ENCODE measurements around the gene IDUA. TPM values are rescaled to one million over a fixed set of nuclear protein-coding genes. Genes with fewer than 3 reads are reported as not detected.

IDUA gene
- total RNA-seq, 4 donors from 2014 or later = 11.0 to 33.1 (median 19.7) TPM

DNA sequence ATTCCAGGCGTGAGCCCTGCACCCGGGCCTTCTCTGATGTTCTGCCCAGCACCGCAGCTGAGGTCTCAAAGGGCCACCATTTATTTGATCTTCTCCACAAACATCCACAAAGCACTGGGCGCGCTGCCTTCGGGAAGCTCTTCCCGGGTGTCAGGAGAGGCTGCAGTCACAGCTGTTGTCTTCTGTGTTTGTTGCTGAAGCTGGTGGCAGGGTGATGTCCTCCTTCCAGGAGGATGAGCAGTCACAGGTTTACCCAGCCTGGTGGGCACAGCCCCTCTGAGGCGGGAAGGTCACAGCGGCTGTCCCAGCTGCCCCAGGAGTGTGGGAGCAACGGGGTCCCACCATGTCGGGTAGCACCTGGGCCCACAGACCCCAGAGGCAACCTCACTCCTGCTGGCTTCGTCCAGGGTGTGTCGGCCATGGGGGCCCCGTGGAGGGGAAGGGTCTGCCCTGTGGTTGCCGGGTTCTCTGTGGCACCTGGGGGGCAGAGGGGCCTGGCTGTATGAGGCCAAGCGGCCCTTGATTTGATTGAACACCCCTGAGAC lies 52.2 kb downstream of the IDUA start:
- 71% methylated on average over 12 of the region's 16 CpGs for WGBS
- Histone ChIP-seq H3K36me3 (no peaks in the 10 kb centered on the region), H3K27ac (no peak overlapping the region), H3K9me3 (no peaks in the 10 kb centered on the region), H3K4me1 (peaks cover 68% of the 10 kb centered on the region), H3K27me3 (peaks cover 15% of the 10 kb centered on the region), H3K4me3 (no peak overlapping the region)
- DNase-seq (ENCODE audit: low spot score in 2 of 2) = no peak
- TF ChIP-seq, protein P1, sequence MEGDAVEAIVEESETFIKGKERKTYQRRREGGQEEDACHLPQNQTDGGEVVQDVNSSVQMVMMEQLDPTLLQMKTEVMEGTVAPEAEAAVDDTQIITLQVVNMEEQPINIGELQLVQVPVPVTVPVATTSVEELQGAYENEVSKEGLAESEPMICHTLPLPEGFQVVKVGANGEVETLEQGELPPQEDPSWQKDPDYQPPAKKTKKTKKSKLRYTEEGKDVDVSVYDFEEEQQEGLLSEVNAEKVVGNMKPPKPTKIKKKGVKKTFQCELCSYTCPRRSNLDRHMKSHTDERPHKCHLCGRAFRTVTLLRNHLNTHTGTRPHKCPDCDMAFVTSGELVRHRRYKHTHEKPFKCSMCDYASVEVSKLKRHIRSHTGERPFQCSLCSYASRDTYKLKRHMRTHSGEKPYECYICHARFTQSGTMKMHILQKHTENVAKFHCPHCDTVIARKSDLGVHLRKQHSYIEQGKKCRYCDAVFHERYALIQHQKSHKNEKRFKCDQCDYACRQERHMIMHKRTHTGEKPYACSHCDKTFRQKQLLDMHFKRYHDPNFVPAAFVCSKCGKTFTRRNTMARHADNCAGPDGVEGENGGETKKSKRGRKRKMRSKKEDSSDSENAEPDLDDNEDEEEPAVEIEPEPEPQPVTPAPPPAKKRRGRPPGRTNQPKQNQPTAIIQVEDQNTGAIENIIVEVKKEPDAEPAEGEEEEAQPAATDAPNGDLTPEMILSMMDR (IDR thresholded peaks at IDR 0.05) = no peak
- TF ChIP-seq EP300 (IDR thresholded peaks at IDR 0.05) = no peak
- no peak for TF ChIP-seq POLR2AphosphoS5 (IDR thresholded peaks at IDR 0.05)
- no peak for TF ChIP-seq POLR2A (IDR thresholded peaks at IDR 0.05)

DNA sequence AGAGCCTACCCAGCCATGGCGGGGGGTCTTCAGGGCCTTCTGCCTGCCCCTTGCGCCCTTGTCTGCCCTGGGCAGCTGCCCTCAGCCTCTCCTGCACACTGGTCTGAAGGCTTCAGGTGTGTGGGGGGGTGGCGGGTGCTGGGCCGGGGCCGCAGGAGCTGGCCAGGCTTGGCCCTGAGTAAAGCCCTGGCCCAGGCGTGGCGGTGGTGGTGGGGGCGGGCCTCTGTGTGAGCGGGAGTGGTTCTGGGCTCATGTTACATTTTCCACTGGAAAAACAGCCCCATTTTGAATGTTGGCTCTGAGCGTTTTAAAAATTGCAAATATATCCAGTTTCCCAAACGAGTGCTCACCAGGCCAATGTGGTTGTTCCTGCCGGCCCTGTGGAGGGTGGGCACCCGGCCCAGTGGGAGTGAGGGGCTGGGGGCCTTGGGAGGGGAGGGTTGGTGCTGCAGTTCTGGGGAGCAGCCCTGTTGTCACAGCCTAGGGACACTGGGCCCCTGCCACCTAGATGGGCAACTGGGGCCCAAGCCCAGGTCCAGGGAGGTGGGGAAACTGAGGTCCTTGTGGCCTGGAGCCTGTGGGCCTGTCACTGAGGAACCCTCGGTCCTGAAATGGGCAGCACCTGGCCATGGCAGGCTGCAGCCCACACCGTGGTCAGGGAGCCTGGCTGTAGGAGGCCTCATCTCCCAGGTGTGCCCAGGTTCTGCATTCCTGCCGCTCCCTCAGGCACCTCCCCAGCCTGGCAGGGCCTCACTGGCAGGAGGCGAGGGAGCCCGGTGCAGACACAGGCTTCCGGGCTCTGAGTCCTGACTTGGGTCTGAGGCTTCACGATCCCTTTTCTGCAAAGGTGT lies 52.9 kb downstream of the IDUA start:
- DNase-seq (ENCODE audit: low spot score in 2 of 2) = no peak
- H3K36me3 ChIP-seq = no peaks in the 10 kb centered on the region
- WGBS = 0% methylated on average over 2 of the region's 20 CpGs
- H3K4me3 ChIP-seq = no peak overlapping the region
- no peaks in the 10 kb centered on the region for H3K9me3 ChIP-seq
- peaks cover 19% of the 10 kb centered on the region for H3K27me3 ChIP-seq
- H3K4me1 ChIP-seq = peaks cover 70% of the 10 kb centered on the region
- peak overlapping the region; percentile 58 for H3K27ac ChIP-seq
- TF ChIP-seq POLR2A (IDR thresholded peaks at IDR 0.05) = no peak
- no peak for TF ChIP-seq POLR2AphosphoS5 (IDR thresholded peaks at IDR 0.05)
- no peak for TF ChIP-seq EP300 (IDR thresholded peaks at IDR 0.05)
- TF ChIP-seq, protein P1 (IDR thresholded peaks at IDR 0.05) = no peak

DNA sequence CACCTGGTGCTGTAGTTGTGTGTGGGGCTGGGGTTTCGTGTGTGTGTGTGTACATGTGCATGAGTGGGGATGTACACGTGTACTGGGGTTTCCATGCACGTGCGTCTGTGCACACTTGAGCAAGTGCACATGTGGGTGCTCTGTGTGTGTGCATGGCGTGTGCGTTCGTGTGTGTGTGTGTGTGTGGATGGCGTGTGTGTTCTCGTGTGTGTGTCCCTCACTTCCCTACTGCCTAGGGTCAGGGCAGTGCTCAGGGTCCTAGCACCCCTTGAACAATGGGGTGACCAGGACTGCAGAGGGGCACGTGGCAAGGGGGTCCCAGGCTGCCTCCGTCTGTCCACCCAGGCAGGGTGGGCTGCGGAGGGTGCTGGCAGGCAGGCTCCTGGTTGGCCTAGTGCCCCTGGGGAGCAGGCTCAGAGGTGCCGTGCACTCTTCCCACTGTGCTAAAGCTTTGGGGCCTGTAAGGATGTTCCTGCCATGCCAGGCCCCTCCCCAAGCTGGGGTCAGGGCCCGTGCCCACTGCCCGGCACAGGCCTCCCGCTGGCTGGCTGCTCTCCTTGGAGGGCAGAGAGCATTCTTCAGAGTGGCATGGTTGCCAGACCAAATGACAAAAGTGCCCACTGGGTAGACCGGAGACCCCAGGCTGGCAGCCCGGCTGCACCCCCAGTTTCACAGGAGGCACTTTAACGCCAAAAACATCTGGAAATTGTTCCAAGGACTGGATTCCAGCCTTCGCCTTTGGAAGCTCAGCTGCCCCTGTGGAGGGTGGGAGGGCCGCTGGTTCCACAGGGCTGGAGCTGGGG lies 53.7 kb downstream of the IDUA start:
- peaks cover 64% of the 10 kb centered on the region for H3K4me1 ChIP-seq
- H3K27me3 ChIP-seq = peaks cover 27% of the 10 kb centered on the region
- no peak overlapping the region for H3K4me3 ChIP-seq
- H3K27ac ChIP-seq = peak overlapping the region; percentile 58
- TF ChIP-seq EP300 (IDR thresholded peaks at IDR 0.05) (no peak), POLR2A (IDR thresholded peaks at IDR 0.05) (no peak), POLR2AphosphoS5 (IDR thresholded peaks at IDR 0.05) (no peak)
- TF ChIP-seq, protein P1 (IDR thresholded peaks at IDR 0.05) = no peak
- H3K36me3 ChIP-seq = no peaks in the 10 kb centered on the region
- no peak for DNase-seq (ENCODE audit: low spot score in 2 of 2)
- 90% methylated on average over 2 of the region's 21 CpGs for WGBS
- no peaks in the 10 kb centered on the region for H3K9me3 ChIP-seq

DNA sequence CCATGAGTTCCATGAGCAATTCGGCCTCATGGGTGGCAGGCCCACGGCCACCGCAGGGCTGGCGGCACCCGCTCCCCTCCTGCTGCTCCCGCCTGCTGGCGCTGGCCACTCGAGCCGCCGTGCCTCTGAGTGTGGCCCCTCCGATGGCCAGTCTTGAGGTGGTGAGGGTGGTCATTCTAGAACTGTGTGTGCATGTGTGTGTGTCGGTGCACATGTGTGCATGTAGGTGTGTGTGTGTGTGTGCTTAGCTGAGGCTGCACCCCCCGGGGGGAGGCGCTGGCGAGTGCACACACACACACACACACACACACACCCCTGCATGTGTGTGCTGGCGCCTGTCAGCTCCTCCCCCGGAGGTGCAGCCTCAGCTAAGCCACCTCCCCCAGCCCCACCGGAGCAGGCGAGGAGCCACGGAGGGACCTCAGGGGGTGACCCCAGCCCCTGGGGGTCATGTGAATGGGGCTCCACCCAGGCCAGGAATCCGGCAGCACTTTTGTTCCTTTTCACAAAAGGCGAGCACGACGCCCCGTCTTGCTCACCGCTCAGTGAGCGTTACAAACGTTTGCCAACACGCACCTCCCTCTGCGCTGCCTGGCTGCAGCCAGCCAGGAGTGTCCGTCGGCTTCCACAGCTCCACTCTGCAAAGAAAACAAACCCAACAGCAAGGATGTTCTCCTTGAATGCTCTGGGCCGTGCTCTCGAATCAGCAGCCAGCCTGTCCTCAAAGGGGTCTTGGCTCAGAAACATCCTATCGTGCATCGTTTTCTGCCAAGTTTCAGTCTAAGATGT lies 54.5 kb downstream of the IDUA start:
- Histone ChIP-seq H3K4me1 (peaks cover 60% of the 10 kb centered on the region), H3K36me3 (no peaks in the 10 kb centered on the region), H3K27me3 (peaks cover 29% of the 10 kb centered on the region), H3K27ac (no peak overlapping the region), H3K4me3 (peak overlapping the region; percentile 21), H3K9me3 (no peaks in the 10 kb centered on the region)
- 13% methylated on average over 19 of the region's 36 CpGs for WGBS
- no peak for TF ChIP-seq POLR2AphosphoS5 (IDR thresholded peaks at IDR 0.05)
- no peak for TF ChIP-seq EP300 (IDR thresholded peaks at IDR 0.05)
- no peak for DNase-seq (ENCODE audit: low spot score in 2 of 2)

DNA sequence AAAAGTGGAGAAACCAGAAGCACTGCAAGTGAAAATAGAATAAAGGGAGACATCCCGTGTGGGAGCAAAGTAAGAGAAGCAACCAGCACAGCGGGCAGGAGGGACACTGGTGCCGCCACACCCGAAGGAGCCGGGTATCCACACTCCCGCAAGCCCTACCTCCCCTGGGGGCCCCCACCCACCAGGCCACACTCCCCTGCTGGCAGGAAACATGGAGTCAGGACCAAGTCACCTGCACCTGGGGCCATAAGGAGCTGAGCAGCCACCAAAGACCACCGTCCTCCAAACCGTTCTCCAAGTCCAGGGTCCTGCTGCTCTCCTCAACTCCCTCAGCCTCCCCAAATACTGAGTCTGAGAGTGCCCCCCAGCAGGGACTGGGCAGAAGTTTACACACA lies 55.1 kb downstream of the IDUA start:
- Histone ChIP-seq H3K27ac (no peak overlapping the region), H3K36me3 (no peaks in the 10 kb centered on the region), H3K4me1 (peaks cover 63% of the 10 kb centered on the region), H3K27me3 (peaks cover 29% of the 10 kb centered on the region), H3K9me3 (no peaks in the 10 kb centered on the region), H3K4me3 (peak overlapping the region; percentile 21)
- WGBS = 34% methylated on average over 8 of the region's 8 CpGs
- no peak for DNase-seq (ENCODE audit: low spot score in 2 of 2)
- TF ChIP-seq, protein P1 (IDR thresholded peaks at IDR 0.05) = no peak
- TF ChIP-seq POLR2AphosphoS5 (IDR thresholded peaks at IDR 0.05) = no peak
- no peak for TF ChIP-seq EP300 (IDR thresholded peaks at IDR 0.05)
- no peak for TF ChIP-seq POLR2A (IDR thresholded peaks at IDR 0.05)
